Astrocyte (in vitro differentiated cells and primary cell): Measurements from ENCODE around the gene MEIKIN.

Source experiments
- EZH2 ChIP-seq: IDR thresholded peaks from 2 replicates; pipeline ENCODE4 v1.6.1; 2012; ENCODE audit warnings: mild to moderate bottlenecking, low read length, inconsistent platforms; ENCODE audit not compliant: insufficient read depth
- TF ChIP-seq, protein P1 (sequence below): IDR thresholded peaks from 2 replicates; pipeline ENCODE4 v1.5.1; 2011; ENCODE audit warnings: low read depth, mild to moderate bottlenecking, inconsistent platforms, low read length, moderate library complexity; ENCODE audit not compliant: insufficient read depth

GRCh38 chr5:131782717-131783116 lies 162.7 kb downstream of the MEIKIN start:
- TF ChIP-seq, protein P1, sequence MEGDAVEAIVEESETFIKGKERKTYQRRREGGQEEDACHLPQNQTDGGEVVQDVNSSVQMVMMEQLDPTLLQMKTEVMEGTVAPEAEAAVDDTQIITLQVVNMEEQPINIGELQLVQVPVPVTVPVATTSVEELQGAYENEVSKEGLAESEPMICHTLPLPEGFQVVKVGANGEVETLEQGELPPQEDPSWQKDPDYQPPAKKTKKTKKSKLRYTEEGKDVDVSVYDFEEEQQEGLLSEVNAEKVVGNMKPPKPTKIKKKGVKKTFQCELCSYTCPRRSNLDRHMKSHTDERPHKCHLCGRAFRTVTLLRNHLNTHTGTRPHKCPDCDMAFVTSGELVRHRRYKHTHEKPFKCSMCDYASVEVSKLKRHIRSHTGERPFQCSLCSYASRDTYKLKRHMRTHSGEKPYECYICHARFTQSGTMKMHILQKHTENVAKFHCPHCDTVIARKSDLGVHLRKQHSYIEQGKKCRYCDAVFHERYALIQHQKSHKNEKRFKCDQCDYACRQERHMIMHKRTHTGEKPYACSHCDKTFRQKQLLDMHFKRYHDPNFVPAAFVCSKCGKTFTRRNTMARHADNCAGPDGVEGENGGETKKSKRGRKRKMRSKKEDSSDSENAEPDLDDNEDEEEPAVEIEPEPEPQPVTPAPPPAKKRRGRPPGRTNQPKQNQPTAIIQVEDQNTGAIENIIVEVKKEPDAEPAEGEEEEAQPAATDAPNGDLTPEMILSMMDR, result no peak
- no peak for TF ChIP-seq EZH2
